ENCODE data around the gene ANKRD30A. TPM values are rescaled to one million over a fixed set of nuclear protein-coding genes. Genes with fewer than 3 reads are reported as not detected.

Gene ANKRD30A
- total and polyA plus RNA-seq, 2 experiments from 2014 or later: not detected

DNA sequence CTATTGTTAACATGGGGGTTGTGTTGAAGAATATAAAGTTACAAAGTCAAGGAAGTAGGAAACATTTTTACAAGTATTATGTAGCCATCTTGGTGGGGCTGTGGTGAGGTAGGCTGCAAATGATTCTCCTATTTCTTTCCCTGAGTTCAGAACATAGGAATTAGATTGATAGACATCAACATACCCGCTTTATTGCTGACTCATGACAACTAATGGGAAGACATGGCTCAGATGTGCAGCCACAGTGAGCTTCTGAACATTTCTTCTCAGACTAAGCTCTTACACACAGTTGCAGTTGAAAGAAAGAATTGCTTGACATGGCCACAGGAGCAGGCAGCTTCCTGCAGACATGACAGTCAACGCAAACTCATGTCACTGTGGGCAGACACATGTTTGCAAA, 110.7 kb downstream of the ANKRD30A start:
- no peak overlapping the region for H3K4me3 Mint-ChIP-seq
- ATAC-seq: no peak

More for the DNA sequence above, 110.7 kb downstream of the ANKRD30A start:
- H3K27ac ChIP-seq (ENCODE audit: low read depth): no peak overlapping the region
- H3K4me3 ChIP-seq: no peak overlapping the region
- no peaks in the 10 kb centered on the region for H3F3A ChIP-seq (replicated peaks; ENCODE audit: low read depth)
- no peaks in the 10 kb centered on the region for H3K9me2 ChIP-seq (ENCODE audit: insufficient read depth)
- no peak overlapping the region for H3K27ac Mint-ChIP-seq
- TF ChIP-seq, protein P1, sequence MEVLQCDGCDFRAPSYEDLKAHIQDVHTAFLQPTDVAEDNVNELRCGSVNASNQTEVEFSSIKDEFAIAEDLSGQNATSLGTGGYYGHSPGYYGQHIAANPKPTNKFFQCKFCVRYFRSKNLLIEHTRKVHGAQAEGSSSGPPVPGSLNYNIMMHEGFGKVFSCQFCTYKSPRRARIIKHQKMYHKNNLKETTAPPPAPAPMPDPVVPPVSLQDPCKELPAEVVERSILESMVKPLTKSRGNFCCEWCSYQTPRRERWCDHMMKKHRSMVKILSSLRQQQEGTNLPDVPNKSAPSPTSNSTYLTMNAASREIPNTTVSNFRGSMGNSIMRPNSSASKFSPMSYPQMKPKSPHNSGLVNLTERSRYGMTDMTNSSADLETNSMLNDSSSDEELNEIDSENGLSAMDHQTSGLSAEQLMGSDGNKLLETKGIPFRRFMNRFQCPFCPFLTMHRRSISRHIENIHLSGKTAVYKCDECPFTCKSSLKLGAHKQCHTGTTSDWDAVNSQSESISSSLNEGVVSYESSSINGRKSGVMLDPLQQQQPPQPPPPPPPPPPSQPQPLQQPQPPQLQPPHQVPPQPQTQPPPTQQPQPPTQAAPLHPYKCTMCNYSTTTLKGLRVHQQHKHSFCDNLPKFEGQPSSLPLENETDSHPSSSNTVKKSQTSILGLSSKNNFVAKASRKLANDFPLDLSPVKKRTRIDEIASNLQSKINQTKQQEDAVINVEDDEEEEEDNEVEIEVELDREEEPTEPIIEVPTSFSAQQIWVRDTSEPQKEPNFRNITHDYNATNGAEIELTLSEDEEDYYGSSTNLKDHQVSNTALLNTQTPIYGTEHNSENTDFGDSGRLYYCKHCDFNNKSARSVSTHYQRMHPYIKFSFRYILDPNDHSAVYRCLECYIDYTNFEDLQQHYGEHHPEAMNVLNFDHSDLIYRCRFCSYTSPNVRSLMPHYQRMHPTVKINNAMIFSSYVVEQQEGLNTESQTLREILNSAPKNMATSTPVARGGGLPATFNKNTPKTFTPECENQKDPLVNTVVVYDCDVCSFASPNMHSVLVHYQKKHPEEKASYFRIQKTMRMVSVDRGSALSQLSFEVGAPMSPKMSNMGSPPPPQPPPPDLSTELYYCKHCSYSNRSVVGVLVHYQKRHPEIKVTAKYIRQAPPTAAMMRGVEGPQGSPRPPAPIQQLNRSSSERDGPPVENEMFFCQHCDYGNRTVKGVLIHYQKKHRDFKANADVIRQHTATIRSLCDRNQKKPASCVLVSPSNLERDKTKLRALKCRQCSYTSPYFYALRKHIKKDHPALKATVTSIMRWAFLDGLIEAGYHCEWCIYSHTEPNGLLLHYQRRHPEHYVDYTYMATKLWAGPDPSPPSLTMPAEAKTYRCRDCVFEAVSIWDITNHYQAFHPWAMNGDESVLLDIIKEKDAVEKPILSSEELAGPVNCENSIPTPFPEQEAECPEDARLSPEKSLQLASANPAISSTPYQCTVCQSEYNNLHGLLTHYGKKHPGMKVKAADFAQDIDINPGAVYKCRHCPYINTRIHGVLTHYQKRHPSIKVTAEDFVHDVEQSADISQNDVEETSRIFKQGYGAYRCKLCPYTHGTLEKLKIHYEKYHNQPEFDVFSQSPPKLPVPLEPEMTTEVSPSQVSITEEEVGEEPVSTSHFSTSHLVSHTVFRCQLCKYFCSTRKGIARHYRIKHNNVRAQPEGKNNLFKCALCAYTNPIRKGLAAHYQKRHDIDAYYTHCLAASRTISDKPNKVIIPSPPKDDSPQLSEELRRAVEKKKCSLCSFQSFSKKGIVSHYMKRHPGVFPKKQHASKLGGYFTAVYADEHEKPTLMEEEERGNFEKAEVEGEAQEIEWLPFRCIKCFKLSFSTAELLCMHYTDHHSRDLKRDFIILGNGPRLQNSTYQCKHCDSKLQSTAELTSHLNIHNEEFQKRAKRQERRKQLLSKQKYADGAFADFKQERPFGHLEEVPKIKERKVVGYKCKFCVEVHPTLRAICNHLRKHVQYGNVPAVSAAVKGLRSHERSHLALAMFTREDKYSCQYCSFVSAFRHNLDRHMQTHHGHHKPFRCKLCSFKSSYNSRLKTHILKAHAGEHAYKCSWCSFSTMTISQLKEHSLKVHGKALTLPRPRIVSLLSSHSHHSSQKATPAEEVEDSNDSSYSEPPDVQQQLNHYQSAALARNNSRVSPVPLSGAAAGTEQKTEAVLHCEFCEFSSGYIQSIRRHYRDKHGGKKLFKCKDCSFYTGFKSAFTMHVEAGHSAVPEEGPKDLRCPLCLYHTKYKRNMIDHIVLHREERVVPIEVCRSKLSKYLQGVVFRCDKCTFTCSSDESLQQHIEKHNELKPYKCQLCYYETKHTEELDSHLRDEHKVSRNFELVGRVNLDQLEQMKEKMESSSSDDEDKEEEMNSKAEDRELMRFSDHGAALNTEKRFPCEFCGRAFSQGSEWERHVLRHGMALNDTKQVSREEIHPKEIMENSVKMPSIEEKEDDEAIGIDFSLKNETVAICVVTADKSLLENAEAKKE (CRISPR knock-in tag; IDR thresholded peaks at IDR 0.05): no peak
- TF ChIP-seq, protein P2, sequence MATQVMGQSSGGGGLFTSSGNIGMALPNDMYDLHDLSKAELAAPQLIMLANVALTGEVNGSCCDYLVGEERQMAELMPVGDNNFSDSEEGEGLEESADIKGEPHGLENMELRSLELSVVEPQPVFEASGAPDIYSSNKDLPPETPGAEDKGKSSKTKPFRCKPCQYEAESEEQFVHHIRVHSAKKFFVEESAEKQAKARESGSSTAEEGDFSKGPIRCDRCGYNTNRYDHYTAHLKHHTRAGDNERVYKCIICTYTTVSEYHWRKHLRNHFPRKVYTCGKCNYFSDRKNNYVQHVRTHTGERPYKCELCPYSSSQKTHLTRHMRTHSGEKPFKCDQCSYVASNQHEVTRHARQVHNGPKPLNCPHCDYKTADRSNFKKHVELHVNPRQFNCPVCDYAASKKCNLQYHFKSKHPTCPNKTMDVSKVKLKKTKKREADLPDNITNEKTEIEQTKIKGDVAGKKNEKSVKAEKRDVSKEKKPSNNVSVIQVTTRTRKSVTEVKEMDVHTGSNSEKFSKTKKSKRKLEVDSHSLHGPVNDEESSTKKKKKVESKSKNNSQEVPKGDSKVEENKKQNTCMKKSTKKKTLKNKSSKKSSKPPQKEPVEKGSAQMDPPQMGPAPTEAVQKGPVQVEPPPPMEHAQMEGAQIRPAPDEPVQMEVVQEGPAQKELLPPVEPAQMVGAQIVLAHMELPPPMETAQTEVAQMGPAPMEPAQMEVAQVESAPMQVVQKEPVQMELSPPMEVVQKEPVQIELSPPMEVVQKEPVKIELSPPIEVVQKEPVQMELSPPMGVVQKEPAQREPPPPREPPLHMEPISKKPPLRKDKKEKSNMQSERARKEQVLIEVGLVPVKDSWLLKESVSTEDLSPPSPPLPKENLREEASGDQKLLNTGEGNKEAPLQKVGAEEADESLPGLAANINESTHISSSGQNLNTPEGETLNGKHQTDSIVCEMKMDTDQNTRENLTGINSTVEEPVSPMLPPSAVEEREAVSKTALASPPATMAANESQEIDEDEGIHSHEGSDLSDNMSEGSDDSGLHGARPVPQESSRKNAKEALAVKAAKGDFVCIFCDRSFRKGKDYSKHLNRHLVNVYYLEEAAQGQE (IDR thresholded peaks at IDR 0.05; ENCODE audit: unreplicated experiment): no peak
- TF ChIP-seq EZH2 (IDR thresholded peaks at IDR 0.05; ENCODE audit: low read depth, unreplicated experiment) (no peak), EZH2phosphoT487 (IDR thresholded peaks at IDR 0.05; ENCODE audit: unreplicated experiment) (no peak), POLR2AphosphoS5 (IDR thresholded peaks at IDR 0.05; ENCODE audit: low read depth) (no peak), JUNB (IDR thresholded peaks at IDR 0.05; ENCODE audit: unreplicated experiment) (no peak), STAT1 (IDR thresholded peaks at IDR 0.05; ENCODE audit: unreplicated experiment) (no peak), NANOG (IDR thresholded peaks at IDR 0.05; ENCODE audit: borderline replicate concordance) (no peak), ZNF331 (CRISPR knock-in tag; IDR thresholded peaks at IDR 0.05; ENCODE audit: low read depth) (no peak), CREB1 (CRISPR knock-in tag; IDR thresholded peaks at IDR 0.05; ENCODE audit: low read depth) (no peak)
- TF ChIP-seq, protein P3, sequence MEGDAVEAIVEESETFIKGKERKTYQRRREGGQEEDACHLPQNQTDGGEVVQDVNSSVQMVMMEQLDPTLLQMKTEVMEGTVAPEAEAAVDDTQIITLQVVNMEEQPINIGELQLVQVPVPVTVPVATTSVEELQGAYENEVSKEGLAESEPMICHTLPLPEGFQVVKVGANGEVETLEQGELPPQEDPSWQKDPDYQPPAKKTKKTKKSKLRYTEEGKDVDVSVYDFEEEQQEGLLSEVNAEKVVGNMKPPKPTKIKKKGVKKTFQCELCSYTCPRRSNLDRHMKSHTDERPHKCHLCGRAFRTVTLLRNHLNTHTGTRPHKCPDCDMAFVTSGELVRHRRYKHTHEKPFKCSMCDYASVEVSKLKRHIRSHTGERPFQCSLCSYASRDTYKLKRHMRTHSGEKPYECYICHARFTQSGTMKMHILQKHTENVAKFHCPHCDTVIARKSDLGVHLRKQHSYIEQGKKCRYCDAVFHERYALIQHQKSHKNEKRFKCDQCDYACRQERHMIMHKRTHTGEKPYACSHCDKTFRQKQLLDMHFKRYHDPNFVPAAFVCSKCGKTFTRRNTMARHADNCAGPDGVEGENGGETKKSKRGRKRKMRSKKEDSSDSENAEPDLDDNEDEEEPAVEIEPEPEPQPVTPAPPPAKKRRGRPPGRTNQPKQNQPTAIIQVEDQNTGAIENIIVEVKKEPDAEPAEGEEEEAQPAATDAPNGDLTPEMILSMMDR (conservative IDR thresholded peaks at IDR 0.05; ENCODE audit: low read depth in 2 of 2): no peak
- TF ChIP-seq, protein P4, sequence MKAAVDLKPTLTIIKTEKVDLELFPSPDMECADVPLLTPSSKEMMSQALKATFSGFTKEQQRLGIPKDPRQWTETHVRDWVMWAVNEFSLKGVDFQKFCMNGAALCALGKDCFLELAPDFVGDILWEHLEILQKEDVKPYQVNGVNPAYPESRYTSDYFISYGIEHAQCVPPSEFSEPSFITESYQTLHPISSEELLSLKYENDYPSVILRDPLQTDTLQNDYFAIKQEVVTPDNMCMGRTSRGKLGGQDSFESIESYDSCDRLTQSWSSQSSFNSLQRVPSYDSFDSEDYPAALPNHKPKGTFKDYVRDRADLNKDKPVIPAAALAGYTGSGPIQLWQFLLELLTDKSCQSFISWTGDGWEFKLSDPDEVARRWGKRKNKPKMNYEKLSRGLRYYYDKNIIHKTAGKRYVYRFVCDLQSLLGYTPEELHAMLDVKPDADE (IDR thresholded peaks at IDR 0.05): no peak
- no peaks in the 10 kb centered on the region for H3K4me1 Mint-ChIP-seq
- H3K36me3 ChIP-seq (ENCODE audit: insufficient read depth): peaks cover 18% of the 10 kb centered on the region
- no peak for DNase-seq (ENCODE audit: low spot score)
- H3K36me3 Mint-ChIP-seq (ENCODE audit: low read depth): peaks cover 8% of the 10 kb centered on the region; the same call in 1 of the 3 replicates
- H2AFZ ChIP-seq: no peak overlapping the region
- H3K4me1 ChIP-seq (ENCODE audit: insufficient read depth): no peaks in the 10 kb centered on the region
- H3K27me3 Mint-ChIP-seq (ENCODE audit: insufficient read depth, low read depth, poor library complexity): no peaks in the 10 kb centered on the region
- no peaks in the 10 kb centered on the region for H3K27me3 ChIP-seq (ENCODE audit: insufficient read depth)
- peaks cover 70% of the 10 kb centered on the region for H3K9me3 Mint-ChIP-seq
- no peak overlapping the region for H3K4me2 ChIP-seq
- no peaks in the 10 kb centered on the region for H3K79me2 ChIP-seq (replicated peaks; ENCODE audit: insufficient read depth)
- no peaks in the 10 kb centered on the region for H4K20me1 ChIP-seq (replicated peaks; ENCODE audit: insufficient read depth)

Measured in GM23338 (cell line).